Measurements from ENCODE around the gene SLC8A2. TPM values are rescaled to one million over a fixed set of nuclear protein-coding genes. Genes with fewer than 3 reads are reported as not detected.

The SLC8A2 gene
- total RNA-seq, 4 donors from 2014 or later, result 0.82 to 36.4 (median 9.6) TPM

DNA sequence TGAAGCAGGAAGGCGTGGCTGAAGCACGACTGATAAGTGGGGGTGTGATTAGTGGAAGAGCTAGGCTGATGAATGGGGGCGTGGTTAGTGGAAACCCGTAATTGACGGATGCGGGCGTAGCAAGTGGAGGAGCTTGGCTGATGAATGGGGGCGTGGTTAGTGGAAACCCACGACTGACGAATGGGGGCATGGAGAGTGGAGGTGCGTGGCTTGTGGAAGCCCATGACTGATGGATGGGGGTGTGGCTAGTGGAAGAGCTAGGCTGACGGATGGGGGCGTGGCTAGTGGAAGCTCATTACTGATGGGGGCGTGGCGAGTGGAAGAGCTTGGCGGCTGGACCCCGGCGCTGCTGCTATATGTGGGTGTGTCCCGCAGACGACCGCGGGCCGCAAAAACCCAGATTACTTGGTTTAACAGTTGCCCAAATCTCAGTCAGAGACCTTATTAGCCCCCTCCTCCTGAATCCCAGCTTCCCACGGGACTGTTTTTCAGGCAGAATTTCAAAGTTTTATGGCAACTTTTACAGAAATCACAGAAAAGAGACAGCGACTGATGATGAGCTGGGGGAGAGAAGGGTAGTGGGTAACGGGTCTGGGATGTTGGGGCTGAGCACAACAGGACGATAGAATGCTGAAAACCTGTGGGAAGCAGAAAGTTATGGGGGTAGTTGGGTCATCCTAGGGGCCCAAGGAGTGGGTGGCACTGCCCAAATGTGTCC lies 43.4 kb downstream of the SLC8A2 start:
- TF ChIP-seq, protein P1, sequence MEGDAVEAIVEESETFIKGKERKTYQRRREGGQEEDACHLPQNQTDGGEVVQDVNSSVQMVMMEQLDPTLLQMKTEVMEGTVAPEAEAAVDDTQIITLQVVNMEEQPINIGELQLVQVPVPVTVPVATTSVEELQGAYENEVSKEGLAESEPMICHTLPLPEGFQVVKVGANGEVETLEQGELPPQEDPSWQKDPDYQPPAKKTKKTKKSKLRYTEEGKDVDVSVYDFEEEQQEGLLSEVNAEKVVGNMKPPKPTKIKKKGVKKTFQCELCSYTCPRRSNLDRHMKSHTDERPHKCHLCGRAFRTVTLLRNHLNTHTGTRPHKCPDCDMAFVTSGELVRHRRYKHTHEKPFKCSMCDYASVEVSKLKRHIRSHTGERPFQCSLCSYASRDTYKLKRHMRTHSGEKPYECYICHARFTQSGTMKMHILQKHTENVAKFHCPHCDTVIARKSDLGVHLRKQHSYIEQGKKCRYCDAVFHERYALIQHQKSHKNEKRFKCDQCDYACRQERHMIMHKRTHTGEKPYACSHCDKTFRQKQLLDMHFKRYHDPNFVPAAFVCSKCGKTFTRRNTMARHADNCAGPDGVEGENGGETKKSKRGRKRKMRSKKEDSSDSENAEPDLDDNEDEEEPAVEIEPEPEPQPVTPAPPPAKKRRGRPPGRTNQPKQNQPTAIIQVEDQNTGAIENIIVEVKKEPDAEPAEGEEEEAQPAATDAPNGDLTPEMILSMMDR (IDR thresholded peaks at IDR 0.05), result no peak
- TF ChIP-seq POLR2AphosphoS5 (IDR thresholded peaks at IDR 0.05) (no peak), EP300 (IDR thresholded peaks at IDR 0.05; ENCODE audit: low read depth) (no peak), POLR2A (IDR thresholded peaks at IDR 0.05) (no peak)
- H3K27ac ChIP-seq, result peak overlapping the region; percentile 2 to 66 (median 55)
- no peaks in the 10 kb centered on the region for H3K36me3 ChIP-seq
- peak; percentile 80 for DNase-seq
- peaks cover 6 to 33% (median 27%) of the 10 kb centered on the region in 4 donors for H3K4me1 ChIP-seq
- 1 to 2% methylated on average over 13 to 27 of the region's 27 CpGs for WGBS, 2 donors (ENCODE audit: low coverage in 1 of 2)
- in situ Hi-C loops (cut with MboI; ENCODE audit: low pct_ligation_motif_present in 1 of 4, low pct_unique_long_range_greater_than_20kb in 1 of 4, low sequenced_read_pairs in 3 of 4) (loop anchor here in 1 of 4 donors (10.0 kb wide), 1 partner anchor 134 kb away; no protein-coding TSS in a partner anchor), intact Hi-C loops (cut with DNase I; ENCODE audit: low total_unique reads) (no loop called here)
- H3K27me3 ChIP-seq, result peaks cover 82% of the 10 kb centered on the region
- no peaks in the 10 kb centered on the region for H3K9me3 ChIP-seq
- H3K4me3 ChIP-seq, result peak overlapping the region in 1 of 4 donors; percentile 6

DNA sequence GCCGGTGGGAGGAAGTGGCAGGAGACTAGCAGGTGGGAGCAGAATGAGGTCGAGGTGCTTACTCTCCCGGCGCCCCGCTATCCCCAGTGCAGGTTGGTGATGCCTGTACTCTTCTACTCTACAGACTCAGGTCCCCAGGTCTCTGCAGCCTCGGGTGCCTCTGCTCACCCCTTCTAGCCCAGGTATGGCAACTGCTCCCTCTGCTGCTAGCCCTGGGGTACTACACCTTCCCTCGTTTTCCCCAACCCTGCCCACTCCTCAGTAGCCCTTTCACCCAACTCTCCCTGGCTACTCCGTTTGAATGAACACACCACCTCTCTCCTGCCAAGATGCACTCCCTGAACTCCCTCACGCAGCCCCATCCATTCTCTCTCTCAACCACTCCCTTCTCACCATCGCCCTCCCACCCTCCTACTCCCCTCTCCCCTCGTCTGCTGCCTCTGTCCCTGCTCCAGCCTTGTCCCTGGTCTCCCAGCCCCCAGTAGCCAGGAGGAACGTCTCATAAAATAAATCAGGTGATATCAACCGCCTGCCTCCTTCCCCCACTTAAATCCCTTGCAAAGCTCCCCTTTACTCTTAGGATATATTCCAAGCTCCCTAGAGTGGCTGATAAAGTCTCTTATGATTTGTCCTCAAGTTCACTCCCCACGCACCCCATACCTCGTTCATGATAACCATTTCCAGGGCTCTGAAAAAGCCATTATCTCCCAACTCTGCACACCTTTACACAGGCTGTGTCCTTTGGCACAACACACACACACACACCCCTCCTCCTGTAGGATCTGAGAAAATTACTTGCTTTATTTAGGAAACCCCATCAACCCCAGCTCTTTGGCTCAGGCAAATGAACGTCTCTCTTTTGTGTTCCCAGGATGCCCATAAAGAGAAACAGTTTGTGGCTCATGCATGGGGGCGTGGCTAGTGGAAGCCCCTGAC lies 44.2 kb downstream of the SLC8A2 start:
- in situ Hi-C loops (cut with MboI; ENCODE audit: low pct_ligation_motif_present in 1 of 4, low pct_unique_long_range_greater_than_20kb in 1 of 4, low sequenced_read_pairs in 3 of 4), result loop anchor here in 1 of 4 donors (10.0 kb wide), 1 partner anchor 133 kb away; no protein-coding TSS in a partner anchor
- intact Hi-C loops (cut with DNase I; ENCODE audit: low total_unique reads), result loop anchor here (1.0 kb wide), 1 partner anchor 27 kb away; no protein-coding TSS in a partner anchor
- peak; percentile 54 for DNase-seq
- H3K27ac ChIP-seq, result peak overlapping the region; percentile 2 to 66 (median 55)
- 0 to 9% methylated on average over 6 to 17 of the region's 17 CpGs for whole genome bisulfite sequencing, 2 donors (ENCODE audit: low coverage in 1 of 2)
- H3K9me3 ChIP-seq, result no peaks in the 10 kb centered on the region
- H3K4me3 ChIP-seq, result no peak overlapping the region
- H3K36me3 ChIP-seq, result no peaks in the 10 kb centered on the region
- H3K4me1 ChIP-seq, result peaks cover 6 to 33% (median 27%) of the 10 kb centered on the region in 4 donors
- TF ChIP-seq, protein P1 (IDR thresholded peaks at IDR 0.05), result peak; percentile 80 to 91 (median 82)
- no peak for TF ChIP-seq POLR2A (IDR thresholded peaks at IDR 0.05)
- H3K27me3 ChIP-seq, result peaks cover 86% of the 10 kb centered on the region

DNA sequence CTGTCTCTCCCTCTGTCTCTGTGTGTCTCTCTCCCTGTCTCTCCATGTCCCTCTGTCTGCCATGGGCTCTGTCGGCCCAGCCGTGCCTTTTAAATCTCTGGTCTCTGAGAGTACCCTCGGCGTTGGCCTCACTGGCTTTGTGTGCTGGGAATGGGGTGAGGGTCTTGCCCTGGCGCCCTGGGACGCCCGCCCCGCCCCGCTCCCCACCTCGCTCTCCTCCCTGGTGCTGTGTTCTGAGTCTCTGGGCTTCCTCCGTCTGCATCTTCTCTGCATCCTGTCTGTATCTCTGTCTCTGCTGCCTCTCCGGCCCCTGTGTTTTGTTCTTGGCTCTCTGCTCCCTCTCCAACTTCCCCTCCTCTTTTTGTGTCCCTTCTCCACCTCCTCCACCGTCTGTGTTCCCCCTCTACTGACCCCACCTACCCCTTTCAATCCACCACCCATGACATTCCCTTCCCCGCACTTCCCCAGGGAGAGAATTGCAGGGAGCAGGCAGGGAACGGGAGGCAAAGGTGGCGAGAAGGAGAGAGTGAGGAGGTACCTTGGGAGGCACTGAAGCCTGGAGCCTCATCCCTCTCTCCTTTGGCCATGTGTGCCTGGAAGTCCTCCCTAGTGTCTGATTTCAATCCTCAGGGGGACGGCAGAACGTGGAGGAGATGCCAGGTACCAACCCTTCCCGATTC lies 48.4 kb downstream of the SLC8A2 start:
- H3K27me3 ChIP-seq, result peaks cover 86% of the 10 kb centered on the region
- H3K4me3 ChIP-seq, result no peak overlapping the region
- peaks cover 0 to 13% (median 7%) of the 10 kb centered on the region in 4 donors for H3K4me1 ChIP-seq
- no peaks in the 10 kb centered on the region for H3K36me3 ChIP-seq
- no peaks in the 10 kb centered on the region for H3K9me3 ChIP-seq
- no peak overlapping the region for H3K27ac ChIP-seq
- WGBS, 2 donors (ENCODE audit: low coverage in 1 of 2), result 29 to 30% methylated on average over 2 to 19 of the region's 19 CpGs
- no peak for DNase-seq
- TF ChIP-seq POLR2A (IDR thresholded peaks at IDR 0.05) (no peak), POLR2AphosphoS5 (IDR thresholded peaks at IDR 0.05) (no peak), EP300 (IDR thresholded peaks at IDR 0.05; ENCODE audit: low read depth) (no peak)
- TF ChIP-seq, protein P1 (IDR thresholded peaks at IDR 0.05), result no peak
- in situ Hi-C loops (cut with MboI; ENCODE audit: low pct_ligation_motif_present in 1 of 4, low pct_unique_long_range_greater_than_20kb in 1 of 4, low sequenced_read_pairs in 3 of 4), result loop anchor here in 2 of 4 donors (10.0 to 25.0 kb wide), 2 partner anchors 129 to 136 kb away; no protein-coding TSS in a partner anchor
- intact Hi-C loops (cut with DNase I; ENCODE audit: low total_unique reads), result loop anchor here (5.0 kb wide), 1 partner anchor 666 kb away; no protein-coding TSS in a partner anchor

Data from transverse colon (tissue), 4 donors.